B cell (primary cell): Measurements from ENCODE around the gene NDUFA6. TPM values are rescaled to one million over a fixed set of nuclear protein-coding genes. Genes with fewer than 3 reads are reported as not detected.

Source experiments
- ATAC-seq: fragments of 200-7000 bp; cut with Tn5 transposase; one replicate; pipeline ENCODE4 v1.10.0; 2021; ENCODE audit warnings: low read depth, mild to moderate bottlenecking, moderate number of reproducible peaks, moderate library complexity
- CTCF ChIA-PET: fragments of 350-600 bp; sonication (Branson Sonifier 250); formaldehyde crosslinking; loops from one replicate; lab custom pipeline; 2021; ENCODE audit warnings: antibody characterized with exemption, inconsistent platforms; lab: Charles Lee
- POLR2A ChIA-PET: fragments of 350-600 bp; sonication (Branson Sonifier 250); formaldehyde crosslinking; loops from one replicate; lab custom pipeline; 2021; ENCODE audit warnings: antibody characterized with exemption; lab: Charles Lee
- DNase-seq: peaks from one replicate; pipeline ENCODE4 v3.0.0; 2013
- H2AFZ ChIP-seq: 2 replicates; pipeline ENCODE4 v1.6.1; 2012; ENCODE audit warnings: mild to moderate bottlenecking, low read depth, low read length; ENCODE audit not compliant: insufficient read depth, poor library complexity, severe bottlenecking
- H3K27ac ChIP-seq, 2 donors: 1 replicate in 1 of 2; 2 replicates in 1 of 2; pipeline ENCODE4 v1.5.1; 2012 to 2013; ENCODE audit warnings: low read length in 2 of 2, mild to moderate bottlenecking in 2 of 2, moderate library complexity in 1 of 2
- H3K27me3 ChIP-seq, 4 experiments: fragments of 200-600 bp in 1 of 4; sonication (generic) in 1 of 4; replicated peaks in 1 of 4; 1 replicate in 2 of 4; 2 replicates in 2 of 4; pipeline versions ENCODE4 v1.6.1 to v1.7.0; 2013 to 2016; ENCODE audit warnings: low read length in 3 of 4, mild to moderate bottlenecking in 2 of 4, mixed read lengths in 1 of 4, moderate library complexity in 1 of 4; ENCODE audit not compliant: insufficient read depth in 4 of 4, control insufficient read depth in 3 of 4; ENCODE audit errors: control extremely low read depth in 1 of 4
- H3K36me3 ChIP-seq, 2 experiments: replicated peaks in 1 of 2; 1 replicate in 1 of 2; 2 replicates in 1 of 2; pipeline versions ENCODE4 v1.6.1 to v1.7.1; 2013; ENCODE audit warnings: low read length in 1 of 2; ENCODE audit not compliant: insufficient read depth in 2 of 2, control insufficient read depth in 1 of 2; ENCODE audit errors: control extremely low read depth in 1 of 2, extremely low read depth in 1 of 2
- H3K4me1 ChIP-seq, 2 donors: fragments of 200-600 bp in 1 of 2; sonication (generic) in 1 of 2; 1 replicate in 1 of 2; 2 replicates in 1 of 2; pipeline versions ENCODE4 v1.5.1 to v1.6.1; 2013 to 2017; ENCODE audit warnings: low read length in 2 of 2; ENCODE audit not compliant: control insufficient read depth in 2 of 2, insufficient read depth in 2 of 2
- H3K4me2 ChIP-seq: replicated peaks from 2 replicates; pipeline ENCODE3; 2012; ENCODE audit warnings: mild to moderate bottlenecking, low read depth, low read length; ENCODE audit not compliant: poor library complexity, severe bottlenecking
- H3K4me3 ChIP-seq, 5 experiments: fragments of 200-600 bp in 1 of 5; sonication (generic) in 1 of 5; 1 replicate in 3 of 5; 2 replicates in 2 of 5; pipeline versions ENCODE4 v1.5.1 to v1.7.0; 2011 to 2016; ENCODE audit warnings: low read length in 4 of 5, mild to moderate bottlenecking in 4 of 5, low read depth in 2 of 5, control low read depth in 1 of 5, moderate library complexity in 1 of 5; ENCODE audit not compliant: insufficient read depth in 1 of 5; ENCODE audit errors: control extremely low read depth in 1 of 5, extremely low read depth in 1 of 5
- H3K79me2 ChIP-seq: fragments of 200-600 bp; sonication (generic); one replicate; pipeline ENCODE4 v1.6.0; 2016; ENCODE audit warnings: low read length; ENCODE audit not compliant: control insufficient read depth, insufficient read depth
- H3K9ac ChIP-seq: fragments of 200-600 bp; sonication (generic); 2 replicates; pipeline ENCODE4 v1.6.1; 2017; ENCODE audit warnings: mild to moderate bottlenecking, low read length, moderate library complexity
- H3K9me3 ChIP-seq, 3 donors: one replicate each; pipeline versions ENCODE4 v1.6.1 to v1.7.1; 2013; ENCODE audit warnings: low read length in 2 of 3; ENCODE audit not compliant: control insufficient read depth in 2 of 3, insufficient read depth in 1 of 3; ENCODE audit errors: control extremely low read depth in 1 of 3
- H4K20me1 ChIP-seq: 2 replicates; pipeline ENCODE4 v1.6.0; 2012; ENCODE audit warnings: mild to moderate bottlenecking, low read length; ENCODE audit not compliant: insufficient read depth, control insufficient read depth, poor library complexity, severe bottlenecking
- H3K27ac Mint-ChIP-seq: one replicate; pipeline ENCODE4 v1.8.0; 2021; ENCODE audit warnings: mixed read lengths
- H3K27me3 Mint-ChIP-seq: one replicate; pipeline ENCODE4 v1.8.0; 2021; ENCODE audit warnings: mixed read lengths
- H3K4me1 Mint-ChIP-seq: one replicate; pipeline ENCODE4 v1.8.0; 2021; ENCODE audit warnings: mixed read lengths
- H3K4me3 Mint-ChIP-seq: one replicate; pipeline ENCODE4 v1.8.0; 2021; ENCODE audit warnings: mixed read lengths
- H3K9me3 Mint-ChIP-seq: one replicate; pipeline ENCODE4 v1.8.0; 2022; ENCODE audit warnings: mixed read lengths; ENCODE audit not compliant: insufficient read depth
- EZH2 ChIP-seq: IDR thresholded peaks from 2 replicates; pipeline ENCODE4 v1.6.1; 2012; ENCODE audit warnings: borderline replicate concordance, low read depth, mild to moderate bottlenecking, moderate library complexity, low read length; ENCODE audit not compliant: insufficient read depth, poor library complexity, severe bottlenecking
- WGBS: methylation state at CpG from one replicate; pipeline ENCODE4 v1.1.5; 2013; ENCODE audit warnings: missing lambda C conversion rate; ENCODE audit not compliant: insufficient coverage; 5-methylcytosine and 5-hydroxymethylcytosine counted together
- intact Hi-C: fragments of 100-400 bp; cut with micrococcal nuclease; formaldehyde crosslinking; loops from one replicate; pipeline ENCODE4 v1.10.0; 2022
- polyA plus RNA-seq: library from polyadenylated mRNA; depleted of rRNA; stranded (reverse); fragments of >200 nt; gene quantifications from 2 replicates; pipeline ENCODE4 v1.2.3, GENCODE V29; 2012
- total RNA-seq, 2 donors: library from RNA; stranded (reverse); fragments of 120-200 nt in 1 of 2; gene quantifications; 1 replicate in 1 of 2; 2 replicates in 1 of 2; pipeline versions ENCODE4 v1.2.3 to v1.2.4, GENCODE V29; 2013 to 2022
- TF ChIP-seq, protein P1 (sequence below): fragments of 200-600 bp; IDR thresholded peaks from one replicate; pipeline ENCODE4 v1.8.0; 2022; ENCODE audit warnings: antibody characterized with exemption, mild to moderate bottlenecking

The NDUFA6 gene
- total and polyA plus RNA-seq, 2 donors (not counting 1 experiment from before 2014, with no cell fraction given) = 26.2 to 47.8 TPM

DNA sequence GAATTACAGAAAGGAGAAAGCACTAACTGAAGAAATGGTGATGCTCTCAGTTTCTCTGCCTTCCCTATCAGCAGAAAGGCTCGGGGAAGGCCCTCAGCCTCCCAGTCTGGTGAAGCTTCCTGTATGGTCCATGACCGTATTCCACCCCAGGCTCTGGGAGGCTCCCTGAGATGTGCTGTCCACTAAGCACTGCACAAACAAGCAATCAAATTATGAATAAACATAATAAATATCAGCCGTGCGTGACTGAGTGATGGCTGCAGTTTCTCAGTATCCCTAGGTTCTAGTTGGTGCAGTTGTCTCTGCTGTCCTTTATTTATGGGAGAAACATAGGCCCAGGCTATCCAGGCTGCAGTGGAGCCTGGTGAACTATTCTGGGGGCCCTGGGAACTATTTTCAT is 7.5 kb downstream of the NDUFA6 start:
- Mint-ChIP-seq H3K4me3 (no peak overlapping the region), H3K9me3 (no peaks in the 10 kb centered on the region), H3K27me3 (no peaks in the 10 kb centered on the region), H3K4me1 (peaks cover 49% of the 10 kb centered on the region), H3K27ac (no peak overlapping the region)
- Histone ChIP-seq H3K36me3 (peaks cover 0 to 52% of the 10 kb centered on the region in 2 experiments), H3K4me1 (peaks cover 18 to 25% of the 10 kb centered on the region in 2 donors), H3K27me3 (no peaks in the 10 kb centered on the region), H3K4me2 (no peak overlapping the region), H3K27ac (no peak overlapping the region), H3K4me3 (no peak overlapping the region), H3K79me2 (peaks cover 76% of the 10 kb centered on the region), H3K9ac (no peak overlapping the region), H2AFZ (no peak overlapping the region), H4K20me1 (peaks cover 15% of the 10 kb centered on the region), H3K9me3 (no peaks in the 10 kb centered on the region)
- ChIA-PET POLR2A (no interaction called here), CTCF (no interaction called here)
- ATAC-seq (no peak), DNase-seq (no peak)
- TF ChIP-seq, protein P1, sequence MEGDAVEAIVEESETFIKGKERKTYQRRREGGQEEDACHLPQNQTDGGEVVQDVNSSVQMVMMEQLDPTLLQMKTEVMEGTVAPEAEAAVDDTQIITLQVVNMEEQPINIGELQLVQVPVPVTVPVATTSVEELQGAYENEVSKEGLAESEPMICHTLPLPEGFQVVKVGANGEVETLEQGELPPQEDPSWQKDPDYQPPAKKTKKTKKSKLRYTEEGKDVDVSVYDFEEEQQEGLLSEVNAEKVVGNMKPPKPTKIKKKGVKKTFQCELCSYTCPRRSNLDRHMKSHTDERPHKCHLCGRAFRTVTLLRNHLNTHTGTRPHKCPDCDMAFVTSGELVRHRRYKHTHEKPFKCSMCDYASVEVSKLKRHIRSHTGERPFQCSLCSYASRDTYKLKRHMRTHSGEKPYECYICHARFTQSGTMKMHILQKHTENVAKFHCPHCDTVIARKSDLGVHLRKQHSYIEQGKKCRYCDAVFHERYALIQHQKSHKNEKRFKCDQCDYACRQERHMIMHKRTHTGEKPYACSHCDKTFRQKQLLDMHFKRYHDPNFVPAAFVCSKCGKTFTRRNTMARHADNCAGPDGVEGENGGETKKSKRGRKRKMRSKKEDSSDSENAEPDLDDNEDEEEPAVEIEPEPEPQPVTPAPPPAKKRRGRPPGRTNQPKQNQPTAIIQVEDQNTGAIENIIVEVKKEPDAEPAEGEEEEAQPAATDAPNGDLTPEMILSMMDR = no peak
- TF ChIP-seq EZH2 = no peak
- 100% methylated on average over 1 of the region's 4 CpGs for WGBS
- intact Hi-C loops = no loop called here

GRCh38 chr22:42080287-42080686 is 10.3 kb downstream of the NDUFA6 start:
- Histone ChIP-seq H3K27ac (peak overlapping the region; percentile 99), H3K4me3 (peak overlapping the region; percentile 66 to 92 (median 86)), H3K9ac (peak overlapping the region; percentile 97), H3K27me3 (no peaks in the 10 kb centered on the region), H2AFZ (peak overlapping the region; percentile 90), H3K79me2 (peaks cover 58% of the 10 kb centered on the region), H3K36me3 (peaks cover 0 to 34% of the 10 kb centered on the region in 2 experiments), H3K4me2 (peak overlapping the region; percentile 88), H4K20me1 (peaks cover 7% of the 10 kb centered on the region), H3K4me1 (peaks cover 18 to 25% of the 10 kb centered on the region in 2 donors), H3K9me3 (no peaks in the 10 kb centered on the region)
- ChIA-PET POLR2A (interaction anchor here (0.7 to 4.0 kb wide), 7 partner anchors 10 to 575 kb away, joined by 3 to 45 read pairs (median 4); partner anchors contain the start of genes CCDC134, NAGA, NDUFA6 and WBP2NL), CTCF (interaction anchor here (0.9 to 4.0 kb wide), 5 partner anchors 10 to 364 kb away, joined by 3 to 41 read pairs (median 4); partner anchors contain the start of gene NDUFA6)
- peak overlapping the region; percentile 97 for H3K27ac Mint-ChIP-seq
- ATAC-seq = no peak
- H3K27me3 Mint-ChIP-seq = no peaks in the 10 kb centered on the region
- no peak for DNase-seq
- no peak for TF ChIP-seq EZH2
- TF ChIP-seq, protein P1 = no peak
- no peaks in the 10 kb centered on the region for H3K9me3 Mint-ChIP-seq
- intact Hi-C loops = no loop called here
- H3K4me3 Mint-ChIP-seq = peak overlapping the region; percentile 96
- peaks cover 37% of the 10 kb centered on the region for H3K4me1 Mint-ChIP-seq
- 0% methylated on average over 7 of the region's 14 CpGs for WGBS
